A673 (cell line): ENCODE data around the gene SDC1. TPM values are rescaled to one million over a fixed set of nuclear protein-coding genes. Genes with fewer than 3 reads are reported as not detected.
A peak's percentile ranks its signal among the peaks of the same experiment; 100 is the strongest.

Source experiments
- BruUV-seq: library from RNA; stranded (reverse); fragments of 400-500 nt; replicated peaks from 2 replicates; lab custom pipeline; 2021; lab: Mats Ljungman, UMichigan
- CTCF ChIA-PET: fragments of 300-600 bp; sonication (Branson Sonifier 250); formaldehyde crosslinking; loops from one replicate; lab custom pipeline; 2022; ENCODE audit warnings: antibody characterized with exemption; lab: Charles Lee
- POLR2A ChIA-PET: fragments of 300-600 bp; sonication (Branson Sonifier 250); formaldehyde crosslinking; loops from one replicate; lab custom pipeline; 2022; ENCODE audit warnings: antibody characterized with exemption; ENCODE audit not compliant: low non-redundant PET; lab: Charles Lee
- DNase-seq: peaks from one replicate; pipeline ENCODE4 v3.0.0-alpha.2; 2015; ENCODE audit warnings: low spot score
- H3K27ac ChIP-seq: fragments of 200-600 bp; sonication (generic); 2 replicates; pipeline ENCODE4 v1.5.1; 2016; ENCODE audit warnings: mixed run types, low read depth, mild to moderate bottlenecking, mixed read lengths, antibody characterized with exemption, low read length; ENCODE audit not compliant: poor library complexity, severe bottlenecking
- H3K27me3 ChIP-seq: fragments of 200-600 bp; sonication (generic); replicated peaks from 2 replicates; pipeline ENCODE4 v1.6.1; 2017; ENCODE audit warnings: mixed run types, low read depth, mild to moderate bottlenecking, mixed read lengths, antibody characterized with exemption, low read length; ENCODE audit not compliant: insufficient read depth, poor library complexity
- H3K36me3 ChIP-seq: fragments of 200-600 bp; sonication (generic); 2 replicates; pipeline ENCODE4 v1.6.1; 2016; ENCODE audit warnings: mixed run types, mild to moderate bottlenecking, mixed read lengths, antibody characterized with exemption, low read length; ENCODE audit not compliant: insufficient read depth, poor library complexity, severe bottlenecking
- H3K4me1 ChIP-seq: fragments of 200-600 bp; sonication (generic); 2 replicates; pipeline ENCODE4 v1.6.1; 2017; ENCODE audit warnings: mixed run types, mild to moderate bottlenecking, mixed read lengths, antibody characterized with exemption, low read length; ENCODE audit not compliant: insufficient read depth, poor library complexity, severe bottlenecking
- H3K4me3 ChIP-seq: fragments of 200-600 bp; sonication (generic); 2 replicates; pipeline ENCODE4 v1.5.1; 2016; ENCODE audit warnings: low read depth, mixed run types, mild to moderate bottlenecking, mixed read lengths, low read length; ENCODE audit not compliant: poor library complexity, severe bottlenecking
- H3K9me3 ChIP-seq: fragments of 200-600 bp; sonication (generic); 2 replicates; pipeline ENCODE4 v1.6.1; 2016; ENCODE audit warnings: mixed run types, low read depth, mild to moderate bottlenecking, mixed read lengths, antibody characterized with exemption, low read length; ENCODE audit not compliant: poor library complexity, severe bottlenecking
- CTCF ChIP-seq: fragments of 300-800, 200-600 bp; sonication (generic); conservative IDR thresholded peaks from 2 replicates; pipeline ENCODE4 v1.5.1; 2017; ENCODE audit warnings: low read depth, mild to moderate bottlenecking, antibody characterized with exemption, low read length, moderate library complexity, mixed read lengths
- EZH2 ChIP-seq: fragments of 200-600 bp; sonication (generic); IDR thresholded peaks from 2 replicates; pipeline ENCODE4 v1.6.1; 2017; ENCODE audit warnings: borderline replicate concordance, low read depth, mild to moderate bottlenecking, mixed read lengths, antibody characterized with exemption, low read length; ENCODE audit not compliant: poor library complexity, severe bottlenecking
- intact Hi-C: fragments of 100-400 bp; cut with micrococcal nuclease; formaldehyde crosslinking; loops from one replicate; pipeline ENCODE4 v1.10.0; 2022; ENCODE audit not compliant: unreplicated experiment
- total RNA-seq: library from RNA; stranded (reverse); gene quantifications from 2 replicates; pipeline ENCODE4 v1.2.3, GENCODE V29; 2021

SDC1 gene
- total RNA-seq, 1 experiment from 2014 or later = 1.4 TPM

GRCh38 chr2:20227894-20228505 lies 3.1 kb upstream of the SDC1 start:
- DNase-seq = no peak

GRCh38 chr2:20226152-20226545 lies 1.2 kb upstream of the SDC1 start:
- ChIA-PET POLR2A (no interaction called here), CTCF (interaction anchor here (1.6 kb wide), 1 partner anchor 270 kb away, joined by 4 read pairs; no protein-coding TSS in a partner anchor)
- BruUV-seq = no TSS peak
- no peak for TF ChIP-seq EZH2
- no peak for TF ChIP-seq CTCF
- Histone ChIP-seq H3K9me3 (no peaks in the 10 kb centered on the region), H3K27me3 (peaks cover 12% of the 10 kb centered on the region), H3K36me3 (no peaks in the 10 kb centered on the region), H3K27ac (no peak overlapping the region), H3K4me3 (no peak overlapping the region), H3K4me1 (peaks cover 5% of the 10 kb centered on the region)
- intact Hi-C loops = loop anchor here (10.0 kb wide), 1 partner anchor 419 kb away; no protein-coding TSS in a partner anchor
- DNase-seq = no peak

More at GRCh38 chr2:20227894-20228505, 3.1 kb upstream of the SDC1 start:
- TF ChIP-seq CTCF = peak; percentile 26; the same call in 1 of the 2 replicates
- no peak for TF ChIP-seq EZH2
- ChIA-PET CTCF (no interaction called here), POLR2A (no interaction called here)
- Histone ChIP-seq H3K36me3 (no peaks in the 10 kb centered on the region), H3K4me1 (no peaks in the 10 kb centered on the region), H3K9me3 (no peaks in the 10 kb centered on the region), H3K27me3 (peaks cover 7% of the 10 kb centered on the region), H3K4me3 (no peak overlapping the region), H3K27ac (no peak overlapping the region)
- intact Hi-C loops = loop anchor here (10.0 kb wide), 1 partner anchor 417 kb away; no protein-coding TSS in a partner anchor
- BruUV-seq = no TSS peak

- BruUV-seq = no TSS peak
- H3K27ac ChIP-seq = no peak overlapping the region
Measured at GRCh38 chr2:20225294-20226151, 593 bp upstream of the SDC1 start.

More at GRCh38 chr2:20225294-20226151, 593 bp upstream of the SDC1 start:
- no peaks in the 10 kb centered on the region for H3K36me3 ChIP-seq
- CTCF ChIA-PET = interaction anchor here (0.7 to 1.6 kb wide), 2 partner anchors 90 to 270 kb away, joined by 3 to 4 read pairs; no protein-coding TSS in a partner anchor
- H3K4me3 ChIP-seq = peak overlapping the region; percentile 57
- H3K9me3 ChIP-seq = no peaks in the 10 kb centered on the region
- H3K4me1 ChIP-seq = peaks cover 5% of the 10 kb centered on the region
- peaks cover 12% of the 10 kb centered on the region for H3K27me3 ChIP-seq
- POLR2A ChIA-PET = no interaction called here
- intact Hi-C loops = loop anchor here (10.0 kb wide), 1 partner anchor 419 kb away; no protein-coding TSS in a partner anchor
- peak; percentile 69 for TF ChIP-seq CTCF
- no peak for TF ChIP-seq EZH2
- peak; percentile 55 for DNase-seq
